ENCODE results near the gene NMNAT3. TPM values are rescaled to one million over a fixed set of nuclear protein-coding genes. Genes with fewer than 3 reads are reported as not detected.

The NMNAT3 gene
- total RNA-seq, 1 donor from 2014 or later = 4.6 TPM

DNA sequence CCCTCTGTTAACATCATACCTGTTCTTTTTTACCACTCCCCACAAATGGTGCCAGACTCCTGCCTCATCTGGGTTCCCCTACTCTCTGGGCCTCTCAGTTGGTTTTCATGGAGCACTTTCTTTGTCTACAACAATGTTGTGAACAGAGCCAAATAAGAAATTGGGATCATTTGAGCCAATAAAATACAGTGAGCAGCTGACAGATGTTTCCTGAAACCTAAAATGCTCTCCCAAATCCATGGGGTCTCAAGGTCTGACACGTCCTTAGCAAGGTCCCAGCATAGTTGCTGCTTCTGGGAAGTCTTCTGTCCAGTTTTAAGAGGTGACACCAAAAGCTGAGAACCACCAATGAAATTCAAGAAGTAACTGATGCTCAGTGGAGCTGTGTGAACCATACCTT is 1.7 kb downstream of the NMNAT3 start:
- DNase-seq (ENCODE audit: low spot score) = no peak

DNA sequence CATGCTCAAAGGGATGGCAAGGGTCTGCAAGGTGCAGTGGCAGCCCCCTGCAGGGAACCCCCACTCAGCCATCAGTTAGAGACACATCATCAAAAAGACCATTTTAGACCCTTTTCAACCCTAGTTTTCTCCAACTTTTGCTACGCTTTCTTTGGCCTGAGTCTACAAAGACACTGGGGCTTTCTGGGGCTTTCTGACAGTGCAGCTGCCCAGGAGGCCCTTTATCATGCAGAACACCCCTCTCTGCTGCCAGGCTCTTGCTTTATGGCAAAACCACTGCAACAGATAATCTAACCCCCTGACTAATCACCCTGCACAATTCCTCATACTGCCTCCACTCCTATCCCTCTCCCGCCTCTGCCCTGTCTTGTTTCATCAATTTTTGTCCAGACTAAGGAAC is 2.4 kb downstream of the NMNAT3 start:
- no peak for DNase-seq (ENCODE audit: low spot score)

DNA sequence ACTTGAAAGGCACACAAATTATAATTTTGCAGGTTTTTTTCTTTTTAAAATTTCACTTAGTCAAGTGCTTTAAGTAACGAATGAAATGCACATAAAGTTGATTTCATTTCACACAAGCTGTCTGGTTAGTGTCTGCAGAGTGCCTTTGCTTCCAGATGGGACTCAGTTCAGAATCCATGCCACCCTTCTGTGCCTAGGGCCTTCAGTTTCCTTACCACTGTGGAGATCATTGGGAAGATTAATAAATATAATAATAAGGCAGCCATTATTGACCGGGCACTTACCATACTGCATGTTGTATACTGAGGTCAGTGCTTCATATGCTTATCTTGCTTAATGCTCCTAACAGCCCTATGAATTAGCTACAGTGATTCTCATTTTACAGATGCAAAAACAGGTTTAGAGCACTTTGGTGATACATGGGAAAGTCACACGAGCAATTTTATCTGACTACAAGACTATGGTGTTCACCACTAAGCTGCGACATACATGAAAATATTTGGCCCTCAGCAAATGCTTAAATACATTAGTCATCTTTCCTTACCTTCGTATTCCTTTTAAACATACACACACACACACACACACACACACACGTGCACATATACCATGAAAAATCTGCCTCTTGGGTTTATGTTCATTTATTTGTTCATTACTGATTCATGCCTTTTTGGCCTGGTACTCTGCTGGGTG is 3.1 kb downstream of the NMNAT3 start:
- DNase-seq (ENCODE audit: low spot score) = no peak

DNA sequence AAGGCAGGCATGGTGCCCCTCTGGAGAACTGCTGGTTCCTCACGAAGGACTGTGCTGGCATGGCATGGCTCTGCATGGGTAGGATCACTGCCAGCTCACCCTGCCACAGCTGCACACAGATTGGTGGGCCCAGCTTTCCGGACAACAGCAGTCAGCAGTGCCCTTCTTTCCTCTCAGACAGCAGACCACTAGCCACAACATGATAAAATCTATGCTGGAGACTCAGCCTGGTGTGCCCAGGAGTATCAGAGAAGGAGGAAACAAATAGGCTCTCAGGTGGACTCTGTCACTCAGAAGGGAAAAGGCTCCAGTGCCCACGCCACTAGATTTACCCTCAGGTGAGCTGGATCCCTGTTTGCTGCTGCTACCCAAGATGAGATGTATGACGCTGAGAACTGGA is 4.9 kb downstream of the NMNAT3 start:
- no peak for DNase-seq (ENCODE audit: low spot score)

DNA sequence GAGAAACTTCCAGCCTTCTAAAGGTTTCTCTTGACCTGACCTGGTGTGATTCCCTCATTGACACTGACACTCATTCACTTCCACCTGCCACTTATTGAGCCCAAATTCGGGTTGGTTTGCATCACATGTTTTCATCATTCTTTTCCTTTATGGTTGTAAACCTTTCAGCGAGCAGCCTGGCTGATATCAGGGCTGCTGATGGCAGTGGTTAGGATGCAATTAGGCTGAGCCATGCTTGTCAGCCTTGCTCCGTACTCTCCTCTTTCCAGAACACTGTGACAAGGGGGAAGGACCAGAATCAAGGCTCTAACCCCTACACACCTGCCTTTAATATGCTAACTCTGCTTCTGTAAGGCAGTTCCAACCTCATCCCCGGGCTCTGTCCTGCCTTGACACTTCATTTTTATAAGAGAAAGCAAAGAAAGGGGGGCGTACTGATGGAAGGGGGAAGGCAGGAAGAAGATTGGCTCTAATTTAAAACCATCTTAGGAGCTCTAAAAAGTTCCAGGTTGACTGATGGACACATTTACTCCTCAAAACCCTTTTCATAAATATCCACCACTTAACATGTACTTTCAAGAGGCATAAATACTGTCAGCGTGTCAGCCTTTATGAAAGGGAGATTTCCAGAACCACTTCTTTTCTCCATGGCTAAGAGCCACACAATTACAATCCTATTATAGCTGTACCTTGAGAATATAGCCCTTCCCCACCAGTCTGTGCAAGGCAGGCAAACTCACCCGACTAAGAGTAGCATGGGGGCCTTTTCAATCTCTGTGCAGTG is 5.7 kb downstream of the NMNAT3 start:
- DNase-seq (ENCODE audit: low spot score) = no peak

DNA sequence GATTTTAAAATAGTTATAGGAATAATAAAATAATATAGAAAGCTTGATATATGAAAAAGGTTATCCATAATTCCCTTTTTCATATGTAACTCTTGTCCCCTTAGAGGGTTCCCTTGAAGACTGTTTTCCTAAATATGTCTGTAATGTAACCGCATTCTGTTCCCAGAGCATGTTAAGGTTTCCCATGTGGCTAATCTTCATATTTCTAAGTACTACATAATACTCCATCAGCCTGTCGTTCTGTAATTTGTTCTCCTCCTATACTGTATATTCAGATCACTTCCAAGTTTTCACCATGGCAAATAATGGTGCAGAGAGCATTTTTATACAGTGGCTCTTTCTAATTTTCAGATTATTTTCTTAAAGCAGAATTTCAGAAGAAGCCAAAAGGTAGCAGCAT is 6.7 kb downstream of the NMNAT3 start:
- no peak for DNase-seq (ENCODE audit: low spot score)

DNA sequence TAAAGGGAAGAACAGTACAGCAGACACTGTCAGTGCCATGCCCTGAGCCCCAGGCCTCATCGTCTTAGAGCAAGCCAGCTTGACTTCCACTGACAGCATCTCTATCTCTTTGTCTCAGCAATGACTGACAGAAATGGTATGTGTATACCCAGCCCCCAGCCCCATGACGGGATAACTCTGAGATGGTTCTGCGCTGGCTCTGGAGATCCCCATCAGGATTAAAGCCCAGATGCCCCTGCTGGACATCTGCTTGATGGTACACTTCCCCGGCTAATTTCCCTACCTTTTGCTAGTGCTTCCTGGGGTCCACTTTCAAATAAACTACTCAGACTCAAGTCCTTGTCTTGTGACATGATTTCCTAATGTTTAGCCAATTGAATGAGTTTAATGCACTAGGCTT is 7.6 kb downstream of the NMNAT3 start:
- DNase-seq (ENCODE audit: low spot score) = no peak

DNA sequence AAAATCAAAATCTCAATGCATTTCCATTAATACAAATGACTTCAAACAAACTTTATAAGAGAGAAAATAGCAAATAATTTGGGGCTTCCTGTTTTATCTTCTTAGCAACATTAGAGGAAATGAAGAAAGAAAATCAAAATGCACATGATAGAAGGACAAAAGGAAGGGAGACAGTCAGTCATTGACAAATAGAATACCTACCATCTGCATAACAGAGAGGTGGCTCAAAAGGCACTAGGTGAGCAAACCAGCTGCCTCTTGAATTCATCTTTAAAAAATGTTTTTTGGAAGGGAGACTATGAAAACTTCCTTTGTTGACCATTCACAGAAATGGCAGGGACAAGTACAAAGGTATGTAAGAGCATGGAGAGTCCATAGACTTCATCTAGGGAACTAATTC is 9.4 kb downstream of the NMNAT3 start:
- DNase-seq (ENCODE audit: low spot score) = no peak

DNA sequence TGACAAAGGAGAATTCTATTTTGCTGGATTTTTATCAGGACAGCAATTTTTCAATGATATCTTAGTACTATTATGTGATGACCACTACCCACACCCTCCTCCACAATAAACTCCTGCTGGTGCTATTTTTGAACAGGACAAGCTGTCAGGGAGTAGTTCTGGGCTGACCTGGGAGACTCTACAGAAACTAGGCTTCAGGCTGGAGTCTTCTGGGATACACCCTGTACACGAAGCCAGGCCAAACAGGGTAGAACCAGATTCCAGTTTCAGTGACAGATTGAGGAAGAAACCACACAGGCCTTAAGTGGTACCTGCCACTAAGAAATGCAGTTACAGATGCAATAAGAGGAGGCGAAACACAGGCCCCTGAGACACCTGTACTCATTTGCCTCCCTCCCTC is 12.8 kb downstream of the NMNAT3 start:
- DNase-seq (ENCODE audit: low spot score) = no peak

DNA sequence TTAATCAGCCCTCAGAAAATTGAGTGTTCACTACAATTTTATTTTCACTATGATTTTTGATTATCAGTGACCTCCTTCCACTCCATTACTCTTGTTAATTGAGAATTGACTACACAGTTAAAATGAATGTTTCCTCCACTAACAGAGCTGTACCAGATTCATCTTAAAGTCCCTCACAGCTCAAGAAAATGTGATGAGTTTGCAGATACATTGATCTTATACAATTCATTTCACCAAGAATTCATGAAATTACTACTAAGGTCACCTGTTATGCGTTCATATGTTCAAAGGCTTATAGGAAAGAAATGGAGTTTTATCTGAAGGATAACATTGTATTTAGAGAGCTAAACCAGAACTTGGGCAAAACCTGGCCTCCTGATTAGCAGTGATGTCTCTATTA is 17.5 kb downstream of the NMNAT3 start:
- DNase-seq (ENCODE audit: low spot score) = no peak

DNA sequence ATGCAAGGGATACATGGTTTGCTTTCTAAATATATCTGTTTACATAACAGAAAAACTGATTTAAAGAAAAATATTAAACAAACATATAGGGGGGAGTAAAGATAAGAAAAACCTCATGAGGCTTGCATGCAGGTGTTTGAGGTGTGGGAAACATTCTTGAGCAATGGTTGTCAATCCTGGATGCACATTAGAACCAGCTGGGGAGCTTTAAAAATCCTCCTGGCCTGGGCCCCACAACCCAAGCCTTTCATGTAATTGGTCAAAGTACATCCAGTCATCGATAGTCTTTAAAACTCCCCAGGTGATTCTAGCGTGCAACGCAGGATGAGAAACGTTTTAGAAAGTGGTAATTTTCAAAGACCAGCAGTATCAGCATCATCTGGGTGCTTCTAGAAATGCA is 18.3 kb downstream of the NMNAT3 start:
- no peak for DNase-seq (ENCODE audit: low spot score)

DNA sequence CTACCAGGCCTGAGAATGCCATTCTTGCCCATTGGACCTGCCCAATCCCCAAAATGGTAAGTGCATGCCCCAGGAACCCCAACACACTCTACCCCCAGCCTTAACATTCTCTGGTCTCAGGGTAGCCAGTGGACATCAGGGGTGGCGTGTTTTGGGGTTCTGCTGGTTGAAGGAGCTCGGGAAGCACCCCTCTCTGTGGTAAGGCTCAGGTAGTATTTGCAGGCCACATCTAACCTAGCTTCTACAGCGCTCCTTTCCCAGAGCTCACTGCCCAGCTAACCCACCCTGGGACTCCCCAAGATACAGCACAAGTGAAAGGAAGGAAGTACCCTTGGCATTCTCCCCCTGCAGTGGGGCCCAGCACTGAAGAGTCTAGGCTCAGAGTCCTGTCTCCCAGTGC is 19.8 kb downstream of the NMNAT3 start:
- no peak for DNase-seq (ENCODE audit: low spot score)

DNA sequence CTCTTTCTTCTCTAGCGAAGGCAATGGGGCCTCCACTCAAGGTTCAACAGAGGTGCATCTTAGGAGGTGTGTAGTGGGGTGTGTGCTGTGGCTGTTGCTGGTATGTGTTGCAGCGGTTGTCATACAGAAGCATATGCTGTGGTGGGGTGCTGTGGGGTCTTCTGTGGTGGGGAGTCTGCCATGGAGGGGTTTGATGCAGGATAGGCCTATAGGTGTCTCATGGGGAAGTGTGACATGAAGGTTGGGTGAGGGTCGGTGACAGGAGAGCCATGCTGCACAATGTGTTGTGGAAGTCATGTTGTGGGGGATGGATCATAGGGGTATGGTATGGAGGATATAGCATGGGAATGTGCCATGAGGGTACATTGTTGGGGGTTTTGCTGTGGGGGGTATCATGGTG is 20.3 kb downstream of the NMNAT3 start:
- DNase-seq (ENCODE audit: low spot score) = no peak

DNA sequence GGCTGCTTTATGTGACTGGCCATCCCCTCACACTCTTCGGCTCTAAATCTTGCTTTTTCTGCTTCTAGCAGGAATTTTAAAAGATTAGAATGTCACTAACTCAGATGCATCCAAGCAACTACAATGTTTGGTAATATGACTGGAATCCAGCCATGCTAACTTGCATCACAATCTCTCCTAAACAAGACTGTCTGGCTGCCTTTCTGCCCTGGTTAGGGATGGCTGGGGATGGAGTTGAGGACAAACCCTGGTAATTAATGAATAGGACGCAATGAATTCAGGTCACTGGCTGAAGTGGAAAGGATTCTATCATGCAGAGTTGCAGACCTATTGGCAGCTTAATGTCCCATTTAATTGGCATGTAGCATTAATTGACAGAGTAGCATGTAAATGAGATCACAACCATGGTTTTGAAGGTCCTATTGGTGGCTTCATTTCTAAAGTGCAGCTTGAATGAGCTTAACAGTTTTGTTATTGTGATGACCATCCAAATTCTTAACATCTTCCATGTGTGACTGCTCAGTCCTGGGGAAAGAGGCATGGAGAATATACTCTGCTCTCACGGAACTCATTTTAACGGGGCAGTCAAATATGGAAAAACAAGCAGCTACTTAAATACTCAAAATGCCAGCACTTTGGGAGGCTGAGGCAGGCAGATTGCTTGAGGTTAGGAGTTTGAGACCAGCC is 21.7 kb downstream of the NMNAT3 start:
- DNase-seq (ENCODE audit: low spot score) = no peak

DNA sequence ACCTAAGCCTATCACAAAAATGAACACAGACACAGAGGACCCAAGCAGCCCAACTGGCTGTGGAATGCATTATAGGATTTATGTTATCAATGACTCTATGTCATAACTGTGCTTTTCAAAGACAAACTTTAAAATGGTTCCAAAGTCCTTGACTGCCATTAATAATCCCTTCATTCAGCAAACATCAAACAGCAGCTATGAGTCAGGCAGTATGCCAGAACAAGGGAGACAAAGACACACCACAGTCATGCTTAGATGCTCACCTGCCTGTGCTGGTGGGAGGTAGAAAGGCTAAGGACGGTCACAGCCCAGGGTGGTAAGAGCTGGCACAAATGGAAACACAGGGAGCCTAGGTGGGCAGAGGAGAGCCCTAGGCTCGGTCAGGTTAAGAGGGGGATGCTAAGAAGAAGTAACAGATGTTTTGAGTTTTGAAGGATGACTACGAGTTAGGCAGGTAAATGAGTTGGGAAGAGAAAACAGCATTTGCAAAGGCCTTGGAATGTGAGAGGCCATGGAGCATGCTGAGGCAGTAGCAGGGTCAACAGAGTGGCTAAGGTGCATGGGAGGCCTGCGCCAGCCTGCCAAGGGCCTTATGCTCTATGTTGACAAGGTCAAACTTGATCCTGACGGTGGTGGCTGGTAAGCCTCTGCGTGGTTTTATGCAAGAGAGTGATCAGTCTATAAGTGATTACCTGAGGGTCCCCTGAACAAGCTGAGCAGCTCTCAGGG is 23.0 kb downstream of the NMNAT3 start:
- no peak for DNase-seq (ENCODE audit: low spot score)

DNA sequence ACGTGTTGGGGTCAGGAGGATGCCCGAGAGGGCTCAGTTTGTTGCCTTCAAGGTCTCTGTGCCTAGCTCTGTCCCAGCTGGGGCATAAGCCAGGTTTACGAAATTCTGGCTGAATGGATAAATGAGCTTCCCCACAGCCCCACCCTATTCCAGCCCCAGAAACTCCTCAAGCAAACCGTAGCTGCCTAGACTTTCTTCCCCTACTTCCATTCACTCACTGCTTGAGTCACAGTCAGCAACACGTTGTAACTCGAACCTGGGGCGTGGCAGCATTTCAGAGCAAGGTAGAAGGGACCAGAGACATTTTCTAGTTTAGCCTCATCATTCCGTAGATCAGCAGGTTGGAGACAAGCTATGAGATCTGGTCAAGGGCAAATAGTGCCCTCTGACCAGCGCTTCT is 24.2 kb downstream of the NMNAT3 start:
- no peak for DNase-seq (ENCODE audit: low spot score)

DNA sequence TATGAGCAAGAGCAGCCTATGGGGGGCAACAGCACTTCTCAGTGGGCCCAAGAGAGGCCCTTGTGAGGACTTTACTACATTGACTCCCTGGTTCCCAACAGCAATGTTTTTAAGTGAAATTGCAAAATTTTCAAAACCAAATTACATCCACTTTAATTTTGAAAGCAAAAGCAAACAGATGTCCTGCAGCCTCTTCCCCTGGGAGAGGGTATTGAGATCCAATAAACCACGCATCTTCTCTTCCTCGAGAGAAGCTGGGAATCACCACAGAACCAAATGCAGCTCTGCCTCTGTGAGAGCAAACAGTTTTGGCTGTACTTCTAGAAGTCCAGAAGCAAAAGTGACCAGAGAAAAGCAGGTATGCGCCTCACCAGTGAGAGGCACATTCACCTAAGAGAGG is 25.2 kb downstream of the NMNAT3 start:
- DNase-seq (ENCODE audit: low spot score) = no peak

DNA sequence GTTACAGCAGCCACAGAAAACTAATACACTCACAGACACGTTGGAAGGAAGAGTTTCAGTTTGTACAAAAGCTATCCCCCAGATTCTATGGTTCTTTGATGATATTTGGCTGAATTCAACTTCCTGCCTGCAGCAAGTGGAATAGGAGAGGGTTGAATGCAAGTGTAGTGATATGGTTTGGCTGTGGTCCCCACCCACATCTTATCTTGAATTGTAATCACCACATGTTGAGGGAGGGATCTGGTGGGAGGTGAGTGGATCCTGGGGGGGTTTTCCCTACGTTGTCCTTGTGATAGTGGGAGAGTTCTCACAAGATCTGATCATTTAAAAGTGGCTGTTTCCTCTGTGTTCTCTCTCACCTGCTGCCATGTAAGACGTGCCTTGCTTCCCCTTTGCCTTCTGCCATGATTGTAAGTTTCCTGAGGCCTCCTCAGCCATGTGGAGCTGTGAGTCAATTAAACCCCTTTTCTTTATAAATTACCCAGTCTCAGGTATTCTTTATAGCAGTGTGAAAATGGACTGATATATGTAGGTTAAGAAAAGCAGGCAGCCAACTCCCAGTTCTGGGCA is 29.8 kb downstream of the NMNAT3 start:
- DNase-seq (ENCODE audit: low spot score) = no peak

DNA sequence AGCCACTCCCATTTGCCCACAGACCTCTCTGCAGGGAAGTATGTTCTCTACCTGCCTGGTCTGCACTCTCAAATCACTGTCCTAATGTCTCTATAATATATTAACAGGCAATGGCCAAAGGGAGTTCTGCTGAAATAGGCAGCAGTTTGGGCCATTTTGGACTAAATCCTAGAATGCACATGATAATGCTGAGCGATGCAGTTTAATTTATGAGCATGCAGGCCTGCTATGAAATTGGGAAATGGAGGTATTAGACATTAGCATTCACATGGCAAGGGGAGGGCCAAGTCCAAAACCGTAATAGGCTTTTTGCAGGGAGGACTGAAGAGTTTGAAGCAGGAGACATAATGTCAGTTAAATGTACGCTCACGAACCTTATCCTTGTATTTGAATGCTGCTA is 31.3 kb downstream of the NMNAT3 start:
- DNase-seq (ENCODE audit: low spot score) = no peak

DNA sequence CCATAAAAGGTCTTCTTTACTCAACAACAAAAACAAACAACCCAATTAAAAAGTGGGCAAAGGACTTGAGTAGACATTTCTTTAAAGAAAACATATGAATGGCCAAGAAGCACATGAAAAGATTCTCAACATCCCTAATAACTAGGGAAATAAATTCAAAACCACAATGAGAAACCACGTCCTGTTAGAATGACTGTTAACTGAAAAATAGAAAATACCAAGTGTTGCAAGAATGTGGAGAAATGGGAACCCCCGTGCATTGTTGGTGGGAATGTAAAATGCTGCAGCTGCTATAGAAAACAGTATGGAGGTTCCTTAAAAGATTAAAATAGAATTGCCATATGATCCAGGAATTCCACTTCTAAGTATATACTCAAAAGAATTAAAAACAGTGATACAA is 34.8 kb downstream of the NMNAT3 start:
- DNase-seq (ENCODE audit: low spot score) = no peak

DNA sequence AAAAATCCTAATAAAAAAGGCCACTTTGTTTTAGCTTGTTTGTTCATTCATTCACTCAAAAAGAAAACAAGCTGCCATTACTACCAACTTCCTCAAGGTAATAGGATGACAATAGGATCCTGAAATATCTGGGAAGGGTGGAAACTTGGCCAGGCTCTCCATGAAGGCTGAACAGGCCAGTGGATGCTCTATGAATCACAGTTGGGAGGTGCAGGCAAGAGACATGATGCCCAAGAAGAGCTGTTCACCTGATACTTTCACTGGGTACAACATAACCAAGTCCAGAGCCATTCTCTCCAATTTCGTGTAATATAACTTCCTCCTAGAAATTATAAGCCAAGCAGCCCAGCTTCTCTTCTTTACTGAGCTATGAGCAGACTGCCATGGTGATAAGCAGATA is 37.3 kb downstream of the NMNAT3 start:
- no peak for DNase-seq (ENCODE audit: low spot score)

DNA sequence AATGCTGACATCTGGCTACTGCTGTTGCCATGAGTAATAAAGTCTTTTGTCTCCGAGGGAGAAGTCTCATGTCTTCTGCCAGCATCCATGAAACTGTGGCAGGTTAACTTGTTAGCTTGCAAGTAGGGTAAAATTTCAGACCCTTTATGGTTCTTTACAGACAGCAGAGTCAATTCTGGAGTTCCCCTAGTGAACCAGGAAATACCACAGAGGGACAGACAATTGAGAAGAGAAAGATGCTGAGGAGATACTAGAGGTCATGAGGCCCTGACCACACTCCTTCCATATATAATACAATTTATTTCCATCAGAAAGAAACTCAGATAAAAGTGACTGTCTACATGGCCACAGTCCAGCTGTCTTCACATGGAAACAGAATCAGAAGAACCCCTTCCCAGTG is 38.1 kb downstream of the NMNAT3 start:
- no peak for DNase-seq (ENCODE audit: low spot score)

Data from mesenteric fat pad (tissue), 1 donor.